ENCODE data around the gene S100G. TPM values are rescaled to one million over a fixed set of nuclear protein-coding genes. Genes with fewer than 3 reads are reported as not detected.

The S100G gene
- polyA plus RNA-seq, 1 experiment: not detected

GRCh38 chrX:16651391-16652024 is 1.6 kb downstream of the S100G start:
- TF ChIP-seq CTCF (IDR thresholded peaks at IDR 0.05; ENCODE audit: insufficient read depth, low read depth, low read length): no peak
- ChIA-PET CTCF (no interaction called here), POLR2A (no interaction called here)
- DNase-seq (ENCODE audit: low read depth): no peak
- no peak overlapping the region for H3K4me3 ChIP-seq (ENCODE audit: low read depth, low read length)
- H3K36me3 ChIP-seq (ENCODE audit: control insufficient read depth, insufficient read depth, low read length): no peaks in the 10 kb centered on the region
- H3K27me3 ChIP-seq (ENCODE audit: control insufficient read depth, insufficient read depth, low read length): no peaks in the 10 kb centered on the region

GRCh38 chrX:16653424-16653823 is 3.5 kb downstream of the S100G start:
- ChIA-PET POLR2A (no interaction called here), CTCF (no interaction called here)
- Histone ChIP-seq H3K27me3 (ENCODE audit: control insufficient read depth, insufficient read depth, low read length) (no peaks in the 10 kb centered on the region), H3K4me3 (ENCODE audit: low read depth, low read length) (no peak overlapping the region), H3K36me3 (ENCODE audit: control insufficient read depth, insufficient read depth, low read length) (no peaks in the 10 kb centered on the region)
- no peak for TF ChIP-seq CTCF (IDR thresholded peaks at IDR 0.05; ENCODE audit: insufficient read depth, low read depth, low read length)
- DNase-seq (ENCODE audit: low read depth): no peak

- DNase-seq (ENCODE audit: low read depth): no peak
- no peak for TF ChIP-seq CTCF (IDR thresholded peaks at IDR 0.05; ENCODE audit: insufficient read depth, low read depth, low read length)
- no peaks in the 10 kb centered on the region for H3K36me3 ChIP-seq (ENCODE audit: control insufficient read depth, insufficient read depth, low read length)
- ChIA-PET POLR2A (no interaction called here), CTCF (no interaction called here)
- no peak overlapping the region for H3K4me3 ChIP-seq (ENCODE audit: low read depth, low read length)
- no peaks in the 10 kb centered on the region for H3K27me3 ChIP-seq (ENCODE audit: control insufficient read depth, insufficient read depth, low read length)
Measured at GRCh38 chrX:16654093-16654492, 4.1 kb downstream of the S100G start.

DNA sequence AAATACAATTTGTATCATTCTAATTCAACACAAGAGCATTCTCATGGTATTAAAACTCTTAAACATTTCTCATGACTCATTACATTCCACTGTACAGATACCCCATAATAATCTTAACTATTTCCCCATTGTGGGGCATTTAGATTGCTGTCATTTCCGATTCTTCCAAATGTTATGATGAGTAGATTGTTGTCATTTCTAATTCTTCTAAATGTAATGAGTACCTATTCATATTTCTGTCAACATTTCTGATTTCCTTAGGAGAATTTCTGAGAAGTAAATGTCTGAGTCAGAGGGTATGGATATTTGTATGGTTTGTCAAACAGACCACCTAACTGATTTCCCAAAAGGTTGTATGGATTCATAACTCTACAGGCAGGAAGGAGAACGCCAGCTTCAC is 8.3 kb downstream of the S100G start:
- ChIA-PET CTCF (no interaction called here), POLR2A (no interaction called here)
- H3K36me3 ChIP-seq (ENCODE audit: control insufficient read depth, insufficient read depth, low read length): no peaks in the 10 kb centered on the region; the same call in 1 of the 2 replicates
- no peak overlapping the region for H3K4me3 ChIP-seq (ENCODE audit: low read depth, low read length)
- no peaks in the 10 kb centered on the region for H3K27me3 ChIP-seq (ENCODE audit: control insufficient read depth, insufficient read depth, low read length)
- TF ChIP-seq CTCF (IDR thresholded peaks at IDR 0.05; ENCODE audit: insufficient read depth, low read depth, low read length): no peak
- DNase-seq (ENCODE audit: low read depth): no peak

DNA sequence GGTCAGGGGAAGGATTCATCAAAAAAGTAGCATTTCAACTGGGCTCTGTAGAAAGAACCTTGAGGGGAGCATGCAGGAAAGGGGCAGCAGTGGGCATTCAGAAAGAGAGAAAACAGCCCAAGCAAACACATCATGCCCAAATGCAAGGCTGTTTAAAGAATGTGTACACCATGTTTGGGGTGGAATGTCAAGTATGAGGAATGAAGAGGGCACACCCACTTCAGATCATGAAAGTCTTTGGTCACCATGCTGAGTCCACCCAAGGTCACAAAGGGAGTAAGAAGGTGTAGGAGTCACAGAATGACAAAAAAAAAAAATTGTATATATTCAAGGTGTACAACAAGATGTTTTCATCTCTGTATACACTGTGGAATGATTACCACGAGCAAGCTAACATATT is 9.4 kb downstream of the S100G start:
- CTCF ChIA-PET: no interaction called here
- no peak for DNase-seq (ENCODE audit: low read depth)
- POLR2A ChIA-PET: interaction anchor here (0.6 kb wide), 1 partner anchor 168 kb away, joined by 3 read pairs; no protein-coding TSS in a partner anchor
- no peak for TF ChIP-seq CTCF (IDR thresholded peaks at IDR 0.05; ENCODE audit: insufficient read depth, low read depth, low read length)
- Histone ChIP-seq H3K4me3 (ENCODE audit: low read depth, low read length) (no peak overlapping the region), H3K36me3 (ENCODE audit: control insufficient read depth, insufficient read depth, low read length) (no peaks in the 10 kb centered on the region; the same call in 1 of the 2 replicates), H3K27me3 (ENCODE audit: control insufficient read depth, insufficient read depth, low read length) (no peaks in the 10 kb centered on the region)
